Kidney epithelial cell (primary cell): ENCODE measurements around the gene RUNX2. TPM values are rescaled to one million over a fixed set of nuclear protein-coding genes. Genes with fewer than 3 reads are reported as not detected.

Experiments used
- DNase-seq: peaks from one replicate; pipeline ENCODE4 v3.0.0-alpha.2; 2010; ENCODE audit warnings: low read depth
- H3K27me3 ChIP-seq: 2 replicates; pipeline ENCODE4 v1.6.0; 2011; ENCODE audit warnings: low read length; ENCODE audit not compliant: control insufficient read depth, insufficient read depth
- H3K36me3 ChIP-seq: 2 replicates; pipeline ENCODE4 v1.5.1; 2011; ENCODE audit warnings: low read length; ENCODE audit not compliant: control insufficient read depth, insufficient read depth
- H3K4me3 ChIP-seq: 2 replicates; pipeline ENCODE4 v1.5.1; 2011; ENCODE audit warnings: low read depth, mild to moderate bottlenecking, control low read depth, low read length
- CTCF ChIP-seq: IDR thresholded peaks from 2 replicates; pipeline ENCODE4 v1.5.1; 2011; ENCODE audit warnings: mild to moderate bottlenecking, moderate library complexity, low read length, control low read depth, inconsistent platforms; ENCODE audit not compliant: insufficient read depth, poor library complexity, severe bottlenecking
- total RNA-seq: library from RNA; depleted of rRNA; stranded (reverse); fragments of >200 nt; gene quantifications from 2 replicates; pipeline ENCODE4 v1.2.3, GENCODE V29; 2015

The RUNX2 gene
- total RNA-seq, 1 donor from 2014 or later = 9.2 TPM

- Histone ChIP-seq H3K27me3 (no peaks in the 10 kb centered on the region), H3K4me3 (no peak overlapping the region), H3K36me3 (no peaks in the 10 kb centered on the region)
- no peak for TF ChIP-seq CTCF
- no peak for DNase-seq
Measured at GRCh38 chr6:45470131-45470738, 142.1 kb downstream of the RUNX2 start.

- no peak for DNase-seq
- H3K27me3 ChIP-seq = no peaks in the 10 kb centered on the region
- peaks cover 1% of the 10 kb centered on the region for H3K36me3 ChIP-seq
- no peak overlapping the region for H3K4me3 ChIP-seq
- no peak for TF ChIP-seq CTCF
Measured at GRCh38 chr6:45472382-45472781, 144.3 kb downstream of the RUNX2 start.

GRCh38 chr6:45473121-45473993, 145.2 kb downstream of the RUNX2 start:
- Histone ChIP-seq H3K4me3 (no peak overlapping the region), H3K36me3 (peaks cover 2% of the 10 kb centered on the region), H3K27me3 (no peaks in the 10 kb centered on the region)
- no peak for TF ChIP-seq CTCF
- no peak for DNase-seq

- no peak for TF ChIP-seq CTCF
- no peak for DNase-seq
- Histone ChIP-seq H3K36me3 (peaks cover 2% of the 10 kb centered on the region), H3K27me3 (no peaks in the 10 kb centered on the region), H3K4me3 (no peak overlapping the region)
Measured at GRCh38 chr6:45474376-45474775, 146.2 kb downstream of the RUNX2 start.

GRCh38 chr6:45476341-45476740, 148.2 kb downstream of the RUNX2 start:
- Histone ChIP-seq H3K4me3 (no peak overlapping the region), H3K36me3 (peaks cover 2% of the 10 kb centered on the region), H3K27me3 (no peaks in the 10 kb centered on the region)
- no peak for DNase-seq
- no peak for TF ChIP-seq CTCF
